OCI-LY7 (cell line): ENCODE data around the gene SDC4. TPM values are rescaled to one million over a fixed set of nuclear protein-coding genes. Genes with fewer than 3 reads are reported as not detected.

Source experiments
- BruUV-seq: library from RNA; stranded (reverse); fragments of 400-500 nt; replicated peaks from 2 replicates; lab custom pipeline; 2021; lab: Mats Ljungman, UMichigan
- CTCF ChIA-PET: fragments of 300-600 bp; sonication (Branson Sonifier 250); formaldehyde crosslinking; loops from one replicate; lab custom pipeline; 2022; ENCODE audit warnings: antibody characterized with exemption; ENCODE audit not compliant: unreplicated experiment; lab: Charles Lee
- POLR2A ChIA-PET: fragments of 300-600 bp; sonication (Branson Sonifier 250); formaldehyde crosslinking; loops from one replicate; lab custom pipeline; 2022; ENCODE audit warnings: antibody characterized with exemption; lab: Charles Lee
- DNase-seq: peaks from one replicate; pipeline ENCODE4 v3.0.0-alpha.2; 2015; ENCODE audit warnings: low spot score
- H2AFZ ChIP-seq: fragments of 200-600 bp; sonication (generic), shearing (Covaris generic); 2 replicates; pipeline ENCODE4 v1.6.1; 2014; ENCODE audit warnings: mild to moderate bottlenecking, antibody characterized with exemption, low read length, moderate library complexity
- H3K27ac ChIP-seq: fragments of 200-600 bp; sonication (generic); 2 replicates; pipeline ENCODE4 v1.5.1; 2014; ENCODE audit warnings: mixed run types, low read depth, mild to moderate bottlenecking, moderate library complexity, low read length, inconsistent platforms; ENCODE audit not compliant: poor library complexity, severe bottlenecking
- H3K36me3 ChIP-seq: fragments of 200-600 bp; sonication (generic); 2 replicates; pipeline ENCODE4 v1.6.1; 2014; ENCODE audit warnings: mild to moderate bottlenecking, antibody characterized with exemption, low read length, moderate library complexity, mixed read lengths; ENCODE audit not compliant: insufficient read depth
- H3K4me1 ChIP-seq: fragments of 200-600 bp; sonication (generic); 2 replicates; pipeline ENCODE4 v1.5.1; 2014; ENCODE audit warnings: mild to moderate bottlenecking, low read length; ENCODE audit not compliant: insufficient read depth, poor library complexity, severe bottlenecking
- H3K4me2 ChIP-seq: fragments of 200-600 bp; sonication (generic); 2 replicates; pipeline ENCODE4 v1.6.1; 2014; ENCODE audit warnings: mild to moderate bottlenecking, low read length
- H3K4me3 ChIP-seq: fragments of 200-600 bp; sonication (generic); 2 replicates; pipeline ENCODE4 v1.5.1; 2014; ENCODE audit warnings: mild to moderate bottlenecking, low read depth, low read length; ENCODE audit not compliant: poor library complexity, severe bottlenecking
- H3K79me2 ChIP-seq: fragments of 200-600 bp; sonication (generic); 2 replicates; pipeline ENCODE4 v1.6.1; 2016; ENCODE audit warnings: low read depth, mild to moderate bottlenecking, low read length, moderate library complexity, mixed read lengths; ENCODE audit not compliant: insufficient read depth
- H3K9me2 ChIP-seq: fragments of 200-600 bp; sonication (generic); 2 replicates; pipeline ENCODE4 v1.6.1; 2016; ENCODE audit warnings: mild to moderate bottlenecking, low read length, mixed read lengths; ENCODE audit not compliant: insufficient read depth
- H3K9me3 ChIP-seq: fragments of 200-600 bp; sonication (generic); 2 replicates; pipeline ENCODE4 v1.6.1; 2014; ENCODE audit warnings: mild to moderate bottlenecking, mixed run types, low read length, mixed read lengths
- H4K20me1 ChIP-seq: fragments of 200-600 bp; sonication (generic); 2 replicates; pipeline ENCODE4 v1.6.1; 2014; ENCODE audit warnings: mild to moderate bottlenecking, antibody characterized with exemption, low read length, moderate library complexity, mixed read lengths; ENCODE audit not compliant: insufficient read depth
- CTCF ChIP-seq: fragments of 200-600 bp; sonication (generic); conservative IDR thresholded peaks from 2 replicates; pipeline ENCODE4 v1.5.1; 2014; ENCODE audit warnings: mild to moderate bottlenecking, antibody characterized with exemption, low read length, moderate library complexity, mixed read lengths
- EZH2phosphoT487 ChIP-seq: fragments of 200-600 bp; sonication (generic); IDR thresholded peaks from 2 replicates; pipeline ENCODE4 v1.6.1; 2018; ENCODE audit warnings: low read depth, borderline replicate concordance, mild to moderate bottlenecking, mixed run types, antibody characterized with exemption, low read length, moderate library complexity, mixed read lengths
- intact Hi-C: fragments of 100-400 bp; cut with micrococcal nuclease; formaldehyde crosslinking; loops from one replicate; pipeline ENCODE4 v1.10.0; 2022; ENCODE audit not compliant: unreplicated experiment
- total RNA-seq, 2 experiments: library from RNA; depleted of rRNA in 1 of 2; stranded (reverse); fragments of >200 nt in 1 of 2; shearing (Covaris generic) in 1 of 2; gene quantifications; 2 replicates each; pipeline ENCODE4 v1.2.3, GENCODE V29; 2014 to 2022

The SDC4 gene
- total RNA-seq, 2 experiments from 2014 or later: not detected

GRCh38 chr20:45346291-45346718 is 1.9 kb downstream of the SDC4 start:
- no peak overlapping the region for H2AFZ ChIP-seq
- ChIA-PET POLR2A (no interaction called here), CTCF (interaction anchor here (1.1 kb wide), 1 partner anchor 16 kb away, joined by 3 read pairs; no protein-coding TSS in a partner anchor)
- H3K4me2 ChIP-seq: no peak overlapping the region
- no peak overlapping the region for H3K4me3 ChIP-seq
- no peaks in the 10 kb centered on the region for H3K36me3 ChIP-seq
- H3K9me3 ChIP-seq: no peaks in the 10 kb centered on the region
- no peaks in the 10 kb centered on the region for H4K20me1 ChIP-seq
- no peak for DNase-seq
- H3K9me2 ChIP-seq: no peaks in the 10 kb centered on the region
- no TSS peak for BruUV-seq
- no peak overlapping the region for H3K27ac ChIP-seq
- no peaks in the 10 kb centered on the region for H3K79me2 ChIP-seq
- no peak for TF ChIP-seq EZH2phosphoT487
- no peak for TF ChIP-seq CTCF
- intact Hi-C loops: no loop called here
- H3K4me1 ChIP-seq: peaks cover 15% of the 10 kb centered on the region

- TF ChIP-seq EZH2phosphoT487: no peak
- TF ChIP-seq CTCF: no peak
- no peak overlapping the region for H3K4me2 ChIP-seq
- POLR2A ChIA-PET: no interaction called here
- H4K20me1 ChIP-seq: no peaks in the 10 kb centered on the region
- no peak overlapping the region for H3K4me3 ChIP-seq
- H3K9me3 ChIP-seq: no peaks in the 10 kb centered on the region
- no TSS peak for BruUV-seq
- peaks cover 24% of the 10 kb centered on the region for H3K4me1 ChIP-seq
- no peaks in the 10 kb centered on the region for H3K79me2 ChIP-seq
- H2AFZ ChIP-seq: no peak overlapping the region
- no peaks in the 10 kb centered on the region for H3K36me3 ChIP-seq
- intact Hi-C loops: no loop called here
- H3K27ac ChIP-seq: no peak overlapping the region
- DNase-seq: no peak
- CTCF ChIA-PET: interaction anchor here (0.6 to 1.1 kb wide), 2 partner anchors 17 to 887 kb away, joined by 3 to 4 read pairs; no protein-coding TSS in a partner anchor
- H3K9me2 ChIP-seq: no peaks in the 10 kb centered on the region
These were observed 2.9 kb downstream of the SDC4 start for GRCh38 chr20:45345104-45345936.
